Eye (tissue), 1 donor: ENCODE data around the gene DOCK6.

Experiments used
- DNase-seq: peaks from one replicate; pipeline ENCODE4 v3.0.0-alpha.2; 2015

Gene DOCK6

GRCh38 chr19:11244846-11245589 lies 17.3 kb downstream of the DOCK6 start:
- DNase-seq, result no peak

GRCh38 chr19:11243798-11244169 lies 18.5 kb downstream of the DOCK6 start:
- no peak for DNase-seq

GRCh38 chr19:11242864-11243797 lies 19.2 kb downstream of the DOCK6 start:
- peak; percentile 95 for DNase-seq

- DNase-seq, result no peak
These were observed 20.3 kb downstream of the DOCK6 start for GRCh38 chr19:11242025-11242424.

GRCh38 chr19:11240008-11240444 lies 22.3 kb downstream of the DOCK6 start:
- no peak for DNase-seq

- DNase-seq, result no peak
These were observed 22.8 kb downstream of the DOCK6 start, which contains the start of gene ANGPTL8 for GRCh38 chr19:11239377-11240000. ANGPTL8 (plus strand) TSS chr19:11239619; CDS start chr19:11239638, 19 bp downstream.

- DNase-seq, result no peak
These were observed 23.4 kb downstream of the DOCK6 start for GRCh38 chr19:11238781-11239376.

GRCh38 chr19:11238041-11238440 lies 24.3 kb downstream of the DOCK6 start:
- DNase-seq, result no peak

GRCh38 chr19:11237321-11237720 lies 25.0 kb downstream of the DOCK6 start:
- DNase-seq, result no peak

GRCh38 chr19:11236324-11237301 lies 25.7 kb downstream of the DOCK6 start:
- no peak for DNase-seq

GRCh38 chr19:11234486-11235075 lies 27.7 kb downstream of the DOCK6 start:
- no peak for DNase-seq

- DNase-seq, result no peak
These were observed 29.3 kb downstream of the DOCK6 start for GRCh38 chr19:11233073-11233472.

- DNase-seq, result no peak
These were observed 29.8 kb downstream of the DOCK6 start for GRCh38 chr19:11232555-11232954.

- no peak for DNase-seq
These were observed 31.5 kb downstream of the DOCK6 start for GRCh38 chr19:11230621-11231386.

- no peak for DNase-seq
These were observed 35.0 kb downstream of the DOCK6 start for GRCh38 chr19:11227195-11227886.

GRCh38 chr19:11226716-11227166 lies 35.6 kb downstream of the DOCK6 start:
- DNase-seq, result no peak

- DNase-seq, result no peak
These were observed 36.5 kb downstream of the DOCK6 start for GRCh38 chr19:11225815-11226214.

- DNase-seq, result no peak
These were observed 37.2 kb downstream of the DOCK6 start for GRCh38 chr19:11225172-11225571.

GRCh38 chr19:11224429-11224828 lies 37.9 kb downstream of the DOCK6 start:
- no peak for DNase-seq

GRCh38 chr19:11223200-11223599 lies 39.1 kb downstream of the DOCK6 start:
- no peak for DNase-seq
